HFF-Myc (cell line): ENCODE measurements around the gene DOCK3.
"Not testable (repeated sequence)": the region's sequence is repeated elsewhere in the genome, so short reads cannot be mapped to it uniquely, and the experiment has no call there.

Experiments
- DNase-seq: peaks from one replicate; pipeline ENCODE4 v3.0.0-alpha.2; 2011; ENCODE audit warnings: low read depth; ENCODE audit errors: extremely low read depth
- H3K4me3 ChIP-seq: replicated peaks from 2 replicates; pipeline ENCODE4 v1.5.1; 2011; ENCODE audit warnings: low read depth, mild to moderate bottlenecking, control low read depth, low read length
- CTCF ChIP-seq: IDR thresholded peaks from 2 replicates; pipeline ENCODE4 v1.5.1; 2012; ENCODE audit warnings: mild to moderate bottlenecking, low read depth, low read length, control low read depth; ENCODE audit errors: missing control alignments

Gene DOCK3

GRCh38 chr3:50786631-50787030, 111.9 kb downstream of the DOCK3 start:
- DNase-seq = no peak
- TF ChIP-seq CTCF = no peak
- H3K4me3 ChIP-seq = no peak overlapping the region

DNA sequence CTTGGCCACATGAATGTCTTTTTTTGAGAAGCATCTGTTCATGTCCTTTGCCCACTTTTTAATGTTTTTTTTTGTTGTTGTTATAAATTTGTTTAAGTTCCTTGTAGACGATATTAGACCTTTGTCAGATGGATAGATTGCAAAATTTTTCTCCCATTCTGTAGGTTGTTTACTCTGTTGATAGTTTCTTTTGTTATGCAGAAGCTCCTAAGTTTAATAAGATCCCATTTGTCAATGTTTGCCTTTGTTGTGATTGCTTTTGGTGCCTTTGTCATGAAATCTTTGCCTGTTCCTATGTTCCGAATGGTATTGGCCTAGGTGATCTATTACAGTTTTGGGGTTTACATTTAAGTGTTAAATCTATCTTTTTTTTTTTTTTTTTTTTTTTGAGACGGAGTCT, 116.2 kb downstream of the DOCK3 start:
- not testable (repeated sequence) for DNase-seq, H3K4me3 ChIP-seq

- DNase-seq = no peak
- TF ChIP-seq CTCF = no peak
- H3K4me3 ChIP-seq = no peak overlapping the region
Observed at GRCh38 chr3:50792568-50792967, 117.8 kb downstream of the DOCK3 start.

DNA sequence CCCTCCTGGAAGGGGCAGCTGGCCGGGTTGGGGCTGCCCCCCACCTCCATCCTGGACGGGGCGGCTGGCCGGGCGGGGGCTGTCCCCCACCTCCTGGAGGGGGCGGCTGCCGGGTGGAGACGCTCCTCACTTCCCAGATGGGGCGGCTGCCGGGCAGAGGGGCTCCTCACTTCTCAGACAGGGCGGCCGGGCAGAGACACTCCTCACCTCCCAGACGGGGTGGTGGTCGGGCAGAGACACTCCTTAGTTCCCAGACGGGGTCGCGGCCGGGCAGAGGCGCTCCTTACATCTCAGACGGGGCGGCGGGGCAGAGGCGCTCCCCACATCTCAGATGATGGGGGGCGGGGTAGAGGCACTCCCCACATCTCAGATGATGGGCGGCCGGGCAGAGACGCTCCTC, 129.1 kb downstream of the DOCK3 start:
- H3K4me3 ChIP-seq, DNase-seq: not testable (repeated sequence)

GRCh38 chr3:50804376-50804775, 129.6 kb downstream of the DOCK3 start:
- not testable (repeated sequence) for H3K4me3 ChIP-seq, DNase-seq

DNA sequence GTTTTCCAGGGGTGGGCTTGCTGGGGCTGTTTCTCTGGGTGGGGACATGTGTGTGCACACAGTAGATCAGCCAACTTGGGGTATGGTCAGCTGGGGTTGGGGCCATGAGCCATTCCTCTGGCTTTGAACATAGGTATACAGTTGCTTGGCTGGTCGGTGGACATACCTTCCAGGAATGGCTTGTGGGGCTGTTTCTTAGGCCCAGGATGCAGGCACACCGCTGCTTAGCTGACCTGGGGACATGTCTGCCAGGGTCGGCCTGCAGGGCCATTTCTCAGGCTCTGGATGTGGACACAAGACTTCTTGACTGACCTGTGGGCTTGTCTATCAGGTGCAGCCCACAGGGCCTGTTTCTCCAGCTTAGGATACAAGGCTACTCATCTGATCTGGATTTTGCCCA, 130.6 kb downstream of the DOCK3 start:
- DNase-seq = no peak
- no peak for TF ChIP-seq CTCF
- no peak overlapping the region for H3K4me3 ChIP-seq

DNA sequence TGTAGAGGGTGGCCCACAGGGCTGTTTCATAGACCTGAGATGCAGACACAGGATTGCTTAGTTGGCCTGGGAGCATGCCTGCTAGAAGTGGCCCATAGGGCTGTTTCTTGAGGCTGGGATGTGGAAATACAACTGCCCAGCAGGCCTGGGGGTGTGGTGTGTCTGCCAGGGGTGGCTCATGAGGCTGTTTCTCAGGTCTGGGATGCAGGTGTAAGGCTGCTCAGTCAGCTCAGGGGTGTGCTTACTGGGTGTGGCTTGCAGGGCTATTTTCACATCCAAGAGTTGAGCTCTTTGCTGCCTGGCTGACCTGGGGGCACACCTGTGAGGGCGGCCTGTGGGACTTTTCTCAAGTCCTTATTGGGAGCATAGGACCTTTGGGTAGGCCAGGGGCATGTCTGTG, 131.3 kb downstream of the DOCK3 start:
- TF ChIP-seq CTCF = no peak
- H3K4me3 ChIP-seq = no peak overlapping the region
- DNase-seq = no peak

DNA sequence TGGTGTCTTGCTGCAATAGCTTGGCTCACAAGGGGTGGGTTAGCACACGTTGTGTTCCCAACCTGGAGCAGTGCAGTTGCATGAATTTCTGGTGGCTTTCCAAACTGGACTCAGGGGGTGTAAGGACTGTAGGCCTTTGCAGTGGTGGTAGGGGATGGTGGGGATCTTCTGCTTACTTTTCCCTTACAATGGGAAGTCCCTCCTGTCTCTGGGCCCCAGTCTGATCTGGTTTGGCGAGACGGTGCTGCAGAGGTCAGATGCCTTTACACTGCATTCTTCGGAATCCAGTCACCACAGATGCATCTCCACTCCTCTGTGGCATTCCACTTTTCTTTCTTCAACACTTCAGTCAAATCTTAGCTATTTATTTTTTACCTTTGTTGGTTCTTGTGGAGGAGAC, 132.1 kb downstream of the DOCK3 start:
- no peak for TF ChIP-seq CTCF
- no peak overlapping the region for H3K4me3 ChIP-seq
- no peak for DNase-seq

GRCh38 chr3:50807266-50807665, 132.5 kb downstream of the DOCK3 start:
- no peak for DNase-seq

More at GRCh38 chr3:50807266-50807665, 132.5 kb downstream of the DOCK3 start:
- TF ChIP-seq CTCF = no peak
- no peak overlapping the region for H3K4me3 ChIP-seq
